ENCODE results near the gene CEP55.
A peak's percentile ranks its signal among the peaks of the same experiment; 100 is the strongest.

CEP55 gene

GRCh38 chr10:93475227-93475626 is 21.2 kb upstream of the CEP55 start:
- no peak for DNase-seq (ENCODE audit: low read depth in 1 of 2, low spot score in 1 of 2)
- TF ChIP-seq JUND (IDR thresholded peaks at IDR 0.05; ENCODE audit: low read depth): no peak
- in situ Hi-C loops (cut with HindIII; ENCODE audit: low pct_unique_long_range_greater_than_20kb, low sequenced_read_pairs): no loop called here

DNA sequence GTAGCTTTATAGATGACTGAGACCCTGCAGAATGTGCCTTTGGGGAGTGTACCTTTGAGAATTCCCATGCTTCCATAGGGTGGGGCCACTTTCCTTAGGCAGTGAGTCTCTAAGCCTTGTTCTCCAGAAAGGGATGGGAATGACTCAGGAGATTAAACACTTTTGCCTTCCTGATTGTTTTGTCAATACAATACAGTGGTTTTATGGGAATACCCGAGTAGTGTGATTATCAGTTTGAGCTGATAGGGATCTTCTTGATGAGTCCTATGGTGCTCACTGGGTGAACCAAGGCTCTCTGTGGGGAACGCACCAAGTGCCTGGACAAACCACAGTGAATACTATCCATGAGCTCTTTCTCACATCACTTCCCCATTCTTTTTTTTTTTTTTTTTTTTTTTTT is 20.5 kb upstream of the CEP55 start:
- TF ChIP-seq JUND (IDR thresholded peaks at IDR 0.05; ENCODE audit: low read depth): no peak
- no peak for DNase-seq (ENCODE audit: low read depth in 1 of 2, low spot score in 1 of 2)
- in situ Hi-C loops (cut with HindIII; ENCODE audit: low pct_unique_long_range_greater_than_20kb, low sequenced_read_pairs): no loop called here

- in situ Hi-C loops (cut with HindIII; ENCODE audit: low pct_unique_long_range_greater_than_20kb, low sequenced_read_pairs): no loop called here
Measured at GRCh38 chr10:93476756-93477155, 19.7 kb upstream of the CEP55 start.

DNA sequence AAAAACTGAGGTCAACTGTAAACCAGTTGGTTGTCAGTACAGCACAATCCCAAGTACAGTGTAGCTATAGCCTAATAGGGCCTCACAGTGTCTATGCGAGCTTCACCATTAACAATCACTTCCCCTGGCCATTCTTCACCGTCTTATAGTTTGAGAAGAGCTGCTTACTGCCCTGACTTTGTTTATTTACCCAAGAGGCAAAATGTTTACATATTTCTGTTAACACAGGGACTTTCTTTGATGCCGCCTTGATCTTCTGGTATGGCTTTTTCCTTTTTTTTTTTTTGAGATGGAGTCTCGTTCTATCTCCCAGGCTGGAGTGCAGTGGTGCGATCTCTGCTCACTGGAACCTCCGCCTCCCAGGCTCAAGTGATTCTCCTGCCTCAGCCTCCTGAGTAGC is 17.5 kb upstream of the CEP55 start:
- TF ChIP-seq JUND (IDR thresholded peaks at IDR 0.05; ENCODE audit: low read depth): no peak
- in situ Hi-C loops (cut with HindIII; ENCODE audit: low pct_unique_long_range_greater_than_20kb, low sequenced_read_pairs): no loop called here

More at GRCh38 chr10:93476756-93477155, 19.7 kb upstream of the CEP55 start:
- DNase-seq (ENCODE audit: low read depth in 1 of 2, low spot score in 1 of 2): no peak
- TF ChIP-seq JUND (IDR thresholded peaks at IDR 0.05; ENCODE audit: low read depth): no peak

GRCh38 chr10:93481637-93482144 is 14.7 kb upstream of the CEP55 start:
- no peak for TF ChIP-seq JUND (IDR thresholded peaks at IDR 0.05; ENCODE audit: low read depth)
- DNase-seq (ENCODE audit: low read depth in 1 of 2, low spot score in 1 of 2): no peak
- in situ Hi-C loops (cut with HindIII; ENCODE audit: low pct_unique_long_range_greater_than_20kb, low sequenced_read_pairs): no loop called here

More for the DNA sequence above, 17.5 kb upstream of the CEP55 start:
- DNase-seq (ENCODE audit: low read depth in 1 of 2, low spot score in 1 of 2): no peak

- DNase-seq (ENCODE audit: low read depth in 1 of 2, low spot score in 1 of 2): peak; percentile 56 to 94
- TF ChIP-seq JUND (IDR thresholded peaks at IDR 0.05; ENCODE audit: low read depth): no peak
- in situ Hi-C loops (cut with HindIII; ENCODE audit: low pct_unique_long_range_greater_than_20kb, low sequenced_read_pairs): no loop called here
Measured at GRCh38 chr10:93482145-93482834, 14.1 kb upstream of the CEP55 start, which contains the start of gene MYOF. MYOF (minus strand) TSS chr10:93482334; CDS start chr10:93482194, 140 bp downstream.

DNA sequence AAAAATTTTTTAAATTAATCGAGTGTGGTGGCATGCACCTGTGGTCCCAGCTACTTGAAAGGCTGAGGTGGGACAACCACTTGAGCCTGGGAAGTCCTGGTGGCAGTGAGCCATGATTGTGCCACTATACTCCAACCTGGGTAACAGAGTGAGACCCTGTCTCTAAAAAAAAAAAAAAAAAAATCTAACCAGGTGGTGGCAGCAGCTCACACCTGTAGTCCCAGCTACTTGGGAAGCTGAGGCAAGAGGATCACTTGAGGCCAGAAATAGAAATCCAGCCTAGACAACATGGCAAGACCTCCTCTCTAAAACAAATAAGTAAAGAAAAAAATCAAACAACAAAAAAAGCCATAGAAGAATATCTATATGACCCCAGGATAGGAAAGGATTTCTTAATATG is 10.7 kb upstream of the CEP55 start:
- DNase-seq (ENCODE audit: low read depth in 1 of 2, low spot score in 1 of 2): peak in 1 of 2 experiments; percentile 48
- in situ Hi-C loops (cut with HindIII; ENCODE audit: low pct_unique_long_range_greater_than_20kb, low sequenced_read_pairs): no loop called here
- TF ChIP-seq JUND (IDR thresholded peaks at IDR 0.05; ENCODE audit: low read depth): no peak

- TF ChIP-seq JUND (IDR thresholded peaks at IDR 0.05; ENCODE audit: low read depth): no peak
- in situ Hi-C loops (cut with HindIII; ENCODE audit: low pct_unique_long_range_greater_than_20kb, low sequenced_read_pairs): no loop called here
- no peak for DNase-seq (ENCODE audit: low read depth in 1 of 2, low spot score in 1 of 2)
Measured at GRCh38 chr10:93488956-93489528, 7.4 kb upstream of the CEP55 start.

GRCh38 chr10:93491602-93492121 is 4.8 kb upstream of the CEP55 start:
- DNase-seq (ENCODE audit: low read depth in 1 of 2, low spot score in 1 of 2): no peak
- in situ Hi-C loops (cut with HindIII; ENCODE audit: low pct_unique_long_range_greater_than_20kb, low sequenced_read_pairs): no loop called here
- no peak for TF ChIP-seq JUND (IDR thresholded peaks at IDR 0.05; ENCODE audit: low read depth)

GRCh38 chr10:93493162-93493561 is 3.2 kb upstream of the CEP55 start:
- DNase-seq (ENCODE audit: low read depth in 1 of 2, low spot score in 1 of 2): no peak
- in situ Hi-C loops (cut with HindIII; ENCODE audit: low pct_unique_long_range_greater_than_20kb, low sequenced_read_pairs): no loop called here
- no peak for TF ChIP-seq JUND (IDR thresholded peaks at IDR 0.05; ENCODE audit: low read depth)

DNA sequence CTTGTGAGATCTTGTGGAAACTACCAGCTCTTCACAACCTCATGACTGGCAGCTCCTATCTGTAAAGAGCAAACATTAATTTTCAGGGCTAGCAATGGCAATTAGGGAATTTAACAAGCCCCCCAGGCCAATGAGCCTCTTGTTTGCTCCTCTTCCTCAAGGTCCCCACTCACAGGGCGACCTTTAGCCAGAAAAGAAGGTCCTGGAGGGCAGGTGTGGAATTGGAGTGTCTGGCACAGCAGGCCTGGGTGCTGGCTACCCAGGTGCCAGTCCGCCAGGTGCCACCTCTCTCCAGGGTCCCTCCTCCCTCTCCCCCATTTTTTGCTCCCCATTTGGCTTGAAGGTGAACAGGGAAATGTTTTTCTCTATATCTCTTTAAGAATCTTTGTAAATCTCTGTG is 1.9 kb upstream of the CEP55 start:
- no peak for TF ChIP-seq JUND (IDR thresholded peaks at IDR 0.05; ENCODE audit: low read depth)
- in situ Hi-C loops (cut with HindIII; ENCODE audit: low pct_unique_long_range_greater_than_20kb, low sequenced_read_pairs): no loop called here
- DNase-seq (ENCODE audit: low read depth in 1 of 2, low spot score in 1 of 2): no peak

DNA sequence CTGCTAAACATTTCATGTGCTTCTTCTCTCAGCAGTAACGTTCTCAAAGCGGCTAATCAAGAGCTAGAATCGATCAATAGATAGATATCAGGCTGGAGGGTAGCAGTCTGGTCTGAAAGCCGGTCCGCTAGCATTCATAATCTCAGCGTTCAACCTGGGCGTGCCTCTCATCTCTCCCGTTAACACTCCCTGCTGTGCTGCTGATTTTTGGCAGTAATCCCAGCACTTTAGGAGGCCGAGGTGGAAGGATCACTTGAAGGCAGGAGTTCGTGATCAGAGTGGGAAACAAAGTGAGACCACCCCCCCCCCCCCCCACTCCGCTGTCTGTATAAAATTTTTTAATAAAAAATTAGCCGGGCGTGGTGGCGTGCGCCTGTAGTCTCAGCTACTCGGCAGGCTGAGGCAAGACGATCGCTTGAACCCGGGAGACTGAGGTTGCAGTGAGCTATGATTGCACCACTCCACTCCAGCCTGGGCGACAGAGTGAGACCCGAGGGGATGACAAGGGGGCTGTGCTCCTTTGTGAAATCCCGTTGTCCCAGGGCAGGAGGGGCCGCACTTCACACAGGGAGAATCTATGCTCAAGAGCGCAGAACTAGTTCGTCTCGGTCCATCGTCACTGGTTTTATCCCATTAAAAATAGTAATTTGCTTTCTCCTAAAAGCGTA is 624 bp upstream of the CEP55 start:
- in situ Hi-C loops (cut with HindIII; ENCODE audit: low pct_unique_long_range_greater_than_20kb, low sequenced_read_pairs): no loop called here
- no peak for TF ChIP-seq JUND (IDR thresholded peaks at IDR 0.05; ENCODE audit: low read depth)
- peak in 1 of 2 experiments; percentile 47 for DNase-seq (ENCODE audit: low read depth in 1 of 2, low spot score in 1 of 2)

DNA sequence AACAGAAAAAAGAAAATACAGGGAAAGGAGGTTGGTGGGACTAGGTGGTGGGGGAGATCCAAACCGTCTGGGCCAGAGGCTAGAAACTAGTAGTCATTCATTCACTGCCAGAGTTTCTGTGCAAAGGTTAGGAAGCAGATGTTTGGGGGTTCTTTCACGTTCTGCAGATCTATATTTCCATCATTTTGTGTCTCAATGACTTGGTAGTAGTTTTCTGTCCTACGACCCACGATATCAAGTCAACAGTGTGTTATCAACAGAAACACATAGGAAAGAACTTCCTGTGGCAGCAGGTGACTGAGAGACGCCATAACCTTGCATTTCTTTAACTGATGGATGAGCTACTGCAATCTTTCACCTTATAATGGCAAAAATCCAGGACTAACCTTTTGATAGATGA is 1.8 kb downstream of the CEP55 start:
- in situ Hi-C loops (cut with HindIII; ENCODE audit: low pct_unique_long_range_greater_than_20kb, low sequenced_read_pairs): no loop called here
- TF ChIP-seq JUND (IDR thresholded peaks at IDR 0.05; ENCODE audit: low read depth): no peak
- DNase-seq (ENCODE audit: low read depth in 1 of 2, low spot score in 1 of 2): no peak
